ENCODE measurements around the gene FAM161B. TPM values are rescaled to one million over a fixed set of nuclear protein-coding genes. Genes with fewer than 3 reads are reported as not detected.

FAM161B gene
- total RNA-seq, 6 donors from 2014 or later: 2.6 to 6.2 (median 4.0) TPM

DNA sequence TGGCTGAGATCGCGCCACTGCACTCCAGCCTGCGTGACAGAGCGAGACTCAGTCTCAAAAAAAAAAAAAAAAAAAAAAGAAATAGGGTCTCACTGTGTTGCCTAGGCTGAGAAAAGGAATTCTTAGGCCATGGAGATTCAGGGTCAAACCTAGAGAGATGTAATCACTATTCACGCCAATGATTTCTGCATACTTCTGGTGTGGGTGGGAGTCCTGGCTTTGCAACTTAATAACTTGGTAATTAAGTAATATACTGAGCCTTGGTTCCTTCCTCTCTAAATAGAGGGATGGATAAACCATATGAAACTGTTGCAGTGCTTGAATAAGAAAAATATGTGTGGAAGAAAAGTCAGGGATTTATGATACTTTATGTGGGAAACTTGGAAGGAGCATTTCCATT, 60.5 kb downstream of the FAM161B start:
- Histone ChIP-seq H3K27ac (no peak overlapping the region), H3K4me3 (no peak overlapping the region), H3K36me3 (peaks cover 0 to 23% (median 9%) of the 10 kb centered on the region in 4 donors), H3K4me1 (peaks cover 19 to 33% (median 20%) of the 10 kb centered on the region in 4 donors), H3K27me3 (no peaks in the 10 kb centered on the region), H3K9me3 (no peaks in the 10 kb centered on the region)
- no peak for TF ChIP-seq POLR2AphosphoS5 (IDR thresholded peaks at IDR 0.05)
- TF ChIP-seq, protein P1, sequence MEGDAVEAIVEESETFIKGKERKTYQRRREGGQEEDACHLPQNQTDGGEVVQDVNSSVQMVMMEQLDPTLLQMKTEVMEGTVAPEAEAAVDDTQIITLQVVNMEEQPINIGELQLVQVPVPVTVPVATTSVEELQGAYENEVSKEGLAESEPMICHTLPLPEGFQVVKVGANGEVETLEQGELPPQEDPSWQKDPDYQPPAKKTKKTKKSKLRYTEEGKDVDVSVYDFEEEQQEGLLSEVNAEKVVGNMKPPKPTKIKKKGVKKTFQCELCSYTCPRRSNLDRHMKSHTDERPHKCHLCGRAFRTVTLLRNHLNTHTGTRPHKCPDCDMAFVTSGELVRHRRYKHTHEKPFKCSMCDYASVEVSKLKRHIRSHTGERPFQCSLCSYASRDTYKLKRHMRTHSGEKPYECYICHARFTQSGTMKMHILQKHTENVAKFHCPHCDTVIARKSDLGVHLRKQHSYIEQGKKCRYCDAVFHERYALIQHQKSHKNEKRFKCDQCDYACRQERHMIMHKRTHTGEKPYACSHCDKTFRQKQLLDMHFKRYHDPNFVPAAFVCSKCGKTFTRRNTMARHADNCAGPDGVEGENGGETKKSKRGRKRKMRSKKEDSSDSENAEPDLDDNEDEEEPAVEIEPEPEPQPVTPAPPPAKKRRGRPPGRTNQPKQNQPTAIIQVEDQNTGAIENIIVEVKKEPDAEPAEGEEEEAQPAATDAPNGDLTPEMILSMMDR (IDR thresholded peaks at IDR 0.05): no peak
- no peak for TF ChIP-seq EP300 (IDR thresholded peaks at IDR 0.05)
- TF ChIP-seq POLR2A (IDR thresholded peaks at IDR 0.05): no peak
- no peak for ATAC-seq (ENCODE audit: low FRiP score in 2 of 2)
- WGBS, 2 donors: 80 to 92% methylated on average over 5 of the region's 5 CpGs
- DNase-seq: no peak

DNA sequence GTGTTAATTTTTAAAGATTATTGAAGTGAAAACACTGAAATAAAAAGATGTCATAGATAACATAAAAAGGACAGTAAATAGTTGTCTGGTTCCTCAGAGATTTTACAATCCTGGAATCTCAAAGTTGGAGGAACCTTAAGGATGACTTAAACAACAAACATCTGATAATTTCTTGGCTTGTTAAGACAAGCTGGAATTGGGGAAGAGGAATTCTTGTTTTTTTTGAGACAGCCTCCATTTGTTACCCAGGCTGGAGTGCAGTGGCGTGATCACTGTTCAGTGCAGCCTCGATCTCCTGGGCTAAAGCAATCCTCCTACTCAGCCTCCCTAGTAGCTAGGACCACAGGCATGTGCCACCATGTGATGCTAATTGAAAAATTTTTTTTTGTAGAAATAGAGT, 60.9 kb downstream of the FAM161B start:
- no peak for TF ChIP-seq EP300 (IDR thresholded peaks at IDR 0.05)
- TF ChIP-seq POLR2AphosphoS5 (IDR thresholded peaks at IDR 0.05): no peak
- WGBS, 2 donors: 90 to 95% methylated on average over 2 of the region's 2 CpGs
- H3K27me3 ChIP-seq: no peaks in the 10 kb centered on the region
- no peak overlapping the region for H3K4me3 ChIP-seq
- H3K9me3 ChIP-seq: no peaks in the 10 kb centered on the region
- no peak overlapping the region for H3K27ac ChIP-seq
- DNase-seq: no peak
- H3K4me1 ChIP-seq: peaks cover 19 to 32% (median 20%) of the 10 kb centered on the region in 4 donors
- no peak for ATAC-seq (ENCODE audit: low FRiP score in 2 of 2)
- H3K36me3 ChIP-seq: peaks cover 0 to 19% (median 5%) of the 10 kb centered on the region in 4 donors

DNA sequence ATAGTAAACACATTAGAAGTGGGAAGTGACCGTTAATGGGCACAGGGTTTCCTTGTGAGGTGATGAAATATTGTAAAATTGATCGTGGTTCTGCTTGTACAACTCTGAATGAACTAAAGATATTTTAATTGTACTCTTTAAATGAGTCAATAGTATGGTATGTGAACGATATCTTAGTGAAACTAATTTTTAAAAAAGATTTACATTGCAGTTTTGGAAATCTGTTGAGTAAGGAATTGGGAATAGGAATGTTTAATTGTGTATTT, 61.5 kb downstream of the FAM161B start:
- no peaks in the 10 kb centered on the region for H3K9me3 ChIP-seq
- peak overlapping the region in 2 of 4 donors; percentile 94 to 97 for H3K27ac ChIP-seq
- peaks cover 0 to 13% (median 2%) of the 10 kb centered on the region in 4 donors for H3K36me3 ChIP-seq
- peak overlapping the region in 1 of 4 donors; percentile 93 for H3K4me3 ChIP-seq
- H3K27me3 ChIP-seq: no peaks in the 10 kb centered on the region
- DNase-seq: no peak
- no peak for ATAC-seq (ENCODE audit: low FRiP score in 2 of 2)
- WGBS, 2 donors: 21 to 23% methylated on average over 3 of the region's 3 CpGs
- H3K4me1 ChIP-seq: peaks cover 19 to 27% (median 20%) of the 10 kb centered on the region in 4 donors
- TF ChIP-seq, protein P1 (IDR thresholded peaks at IDR 0.05): no peak
- no peak for TF ChIP-seq POLR2AphosphoS5 (IDR thresholded peaks at IDR 0.05)
- TF ChIP-seq POLR2A (IDR thresholded peaks at IDR 0.05): no peak
- no peak for TF ChIP-seq EP300 (IDR thresholded peaks at IDR 0.05)

DNA sequence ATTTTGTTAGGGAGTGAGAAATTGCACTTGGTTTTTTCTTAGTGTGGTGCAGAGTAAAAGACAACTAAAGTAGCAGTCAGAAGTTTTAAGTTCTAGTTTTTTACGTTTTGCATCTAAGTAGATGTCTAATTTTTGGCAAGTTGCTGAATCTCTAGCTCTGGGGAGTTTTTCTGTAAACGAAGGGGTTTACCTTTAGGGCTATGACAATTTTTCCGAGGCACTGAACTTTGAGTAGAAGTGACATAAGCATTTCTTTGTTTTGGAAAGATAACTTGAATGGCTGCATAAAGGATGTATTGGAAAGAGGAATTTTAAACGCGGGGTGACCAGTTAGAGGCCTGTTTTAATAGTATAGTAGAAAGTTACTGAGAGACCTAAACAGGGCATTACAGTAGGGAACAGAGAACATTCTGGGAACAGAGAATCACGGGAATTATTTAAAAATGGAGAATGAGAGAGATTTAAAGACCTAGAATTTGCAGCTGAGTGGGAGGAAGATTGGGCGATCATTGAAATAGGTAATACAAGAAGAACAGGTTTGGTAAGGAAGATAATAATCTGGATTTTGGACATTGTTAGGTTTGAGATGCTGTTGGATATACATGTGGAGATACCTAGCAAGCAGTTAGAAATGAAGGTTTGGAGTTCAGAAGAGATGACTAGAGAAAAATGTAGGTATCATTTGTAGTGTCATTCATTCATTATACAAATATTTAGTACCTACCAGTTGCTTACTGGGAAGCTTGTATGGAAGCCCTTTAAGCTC, 62.0 kb downstream of the FAM161B start:
- no peaks in the 10 kb centered on the region for H3K9me3 ChIP-seq
- WGBS, 2 donors: 27 to 38% methylated on average over 7 of the region's 7 CpGs
- DNase-seq (no peak), ATAC-seq (ENCODE audit: low FRiP score in 2 of 2) (no peak)
- H3K4me3 ChIP-seq: peak overlapping the region; percentile 68 to 93 (median 90)
- peaks cover 19 to 26% (median 20%) of the 10 kb centered on the region in 4 donors for H3K4me1 ChIP-seq
- TF ChIP-seq, protein P1 (IDR thresholded peaks at IDR 0.05): no peak
- TF ChIP-seq POLR2A (IDR thresholded peaks at IDR 0.05): no peak
- no peak for TF ChIP-seq POLR2AphosphoS5 (IDR thresholded peaks at IDR 0.05)
- TF ChIP-seq EP300 (IDR thresholded peaks at IDR 0.05): no peak
- peaks cover 0 to 8% (median 2%) of the 10 kb centered on the region in 4 donors for H3K36me3 ChIP-seq
- peak overlapping the region; percentile 94 to 97 (median 96) for H3K27ac ChIP-seq
- no peaks in the 10 kb centered on the region for H3K27me3 ChIP-seq

- Histone ChIP-seq H3K36me3 (peaks cover 0 to 3% (median 0%) of the 10 kb centered on the region in 4 donors), H3K4me1 (peaks cover 19 to 26% (median 20%) of the 10 kb centered on the region in 4 donors), H3K27me3 (no peaks in the 10 kb centered on the region), H3K4me3 (peak overlapping the region; percentile 68 to 93 (median 90)), H3K9me3 (no peaks in the 10 kb centered on the region), H3K27ac (peak overlapping the region; percentile 94 to 97 (median 96))
- DNase-seq (no peak), ATAC-seq (ENCODE audit: low FRiP score in 2 of 2) (no peak)
- TF ChIP-seq EP300 (IDR thresholded peaks at IDR 0.05) (no peak), POLR2AphosphoS5 (IDR thresholded peaks at IDR 0.05) (no peak), POLR2A (IDR thresholded peaks at IDR 0.05) (no peak)
- TF ChIP-seq, protein P1 (IDR thresholded peaks at IDR 0.05): no peak
- WGBS, 2 donors: 2 to 3% methylated on average over 7 of the region's 7 CpGs
These were observed 62.6 kb downstream of the FAM161B start for GRCh38 chr14:73887318-73887616.
